GM19328 (cell line): ENCODE measurements around the gene DPF3.

Source experiments
- ATAC-seq: cut with Tn5 transposase; IDR thresholded peaks from one replicate; pipeline ENCODE4 v1.9.1; 2021; ENCODE audit warnings: mild to moderate bottlenecking, moderate library complexity; ENCODE audit not compliant: unreplicated experiment

The DPF3 gene

DNA sequence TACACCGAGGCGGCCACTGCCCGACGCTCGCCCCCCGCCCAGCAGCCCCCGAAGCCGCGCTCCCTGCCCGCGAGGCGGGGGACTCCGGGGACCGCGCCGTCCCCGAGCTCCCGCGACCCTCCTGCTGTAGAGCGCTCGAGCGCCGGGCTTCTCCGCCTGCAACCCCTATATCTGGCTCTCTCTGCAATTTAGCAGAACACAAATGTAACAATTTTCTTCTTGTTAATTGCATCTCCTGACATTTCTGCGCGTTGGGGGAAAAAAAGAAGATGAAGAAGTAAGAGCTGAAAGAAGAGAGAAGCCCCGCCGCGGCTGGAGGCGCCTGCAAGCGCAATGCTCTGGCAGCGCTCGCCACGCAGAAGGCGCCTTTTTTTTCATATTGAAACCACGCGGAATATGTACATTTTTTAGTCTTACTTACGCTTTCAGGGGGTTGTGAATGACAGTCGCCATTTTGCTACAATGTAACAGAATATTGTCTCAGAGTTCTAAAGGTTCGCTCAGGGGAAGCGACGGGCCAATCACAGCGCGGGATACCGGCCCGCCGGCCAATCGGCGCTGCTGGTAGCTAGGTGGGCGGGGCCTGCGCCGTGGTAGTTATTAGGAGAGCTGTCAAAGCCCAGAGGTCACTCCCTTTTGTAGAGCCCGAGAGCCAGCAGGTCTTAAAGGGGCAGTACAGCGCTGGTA, at the start of gene DPF3:
Gene DPF3, minus strand, starts transcription at position 466 of the 687 bp plus-strand sequence. Its CDS starts 13 bp downstream, at position 453.
- peak; percentile 97 for ATAC-seq

DNA sequence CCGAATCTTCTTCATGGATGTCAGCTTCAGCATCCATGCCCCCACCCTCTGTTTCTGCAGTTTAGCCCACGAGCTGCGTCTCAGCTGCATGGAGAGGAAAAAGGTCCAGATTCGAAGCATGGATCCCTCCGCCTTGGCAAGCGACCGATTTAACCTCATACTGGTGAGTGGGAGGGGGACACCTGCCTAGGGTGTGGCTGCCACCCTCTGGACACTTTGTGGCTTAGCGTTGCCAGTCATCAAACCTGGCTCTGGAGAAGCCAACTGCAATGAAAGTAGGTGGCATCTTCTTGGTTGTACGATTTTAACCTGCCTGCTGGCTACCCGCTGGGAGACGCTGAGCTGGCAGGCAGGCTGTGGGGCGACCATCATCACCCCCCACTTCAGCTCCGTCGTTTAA, 49.0 kb upstream of the DPF3 start:
- no peak for ATAC-seq

DNA sequence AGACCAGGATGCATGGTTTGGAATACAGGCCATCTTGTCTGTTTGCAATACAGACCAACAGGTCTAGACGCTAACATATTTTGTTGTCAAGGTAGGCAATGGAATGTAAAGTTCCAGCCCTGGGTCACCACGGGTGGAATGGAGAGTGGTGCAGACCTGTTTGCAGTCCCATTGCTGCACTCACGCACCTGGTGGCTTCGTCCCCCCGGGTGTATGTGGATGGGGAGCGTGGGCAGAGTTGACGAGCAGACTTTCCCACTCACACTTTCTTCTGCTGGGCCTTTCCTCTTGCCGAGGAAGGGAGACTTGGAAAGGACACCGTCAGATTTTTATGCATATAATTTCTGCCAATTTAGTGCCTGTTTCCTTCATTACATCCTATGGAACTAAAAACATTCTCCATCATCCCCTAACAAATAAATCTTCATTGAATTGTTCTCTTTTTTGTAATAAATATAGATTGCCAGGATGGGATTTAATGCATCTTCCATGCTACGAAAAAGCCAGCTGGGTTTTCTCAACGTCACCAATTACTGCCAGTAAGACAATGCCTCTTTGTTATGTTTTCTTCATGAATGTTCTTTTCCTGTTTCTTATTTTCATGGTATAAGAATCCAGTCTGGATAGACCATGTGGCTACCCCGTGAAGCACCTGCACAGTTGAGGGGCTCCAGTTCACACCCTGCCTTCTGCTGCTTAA, 47.5 kb upstream of the DPF3 start:
- ATAC-seq: no peak

GRCh38 chr14:72939630-72940029, 45.7 kb upstream of the DPF3 start:
- no peak for ATAC-seq

DNA sequence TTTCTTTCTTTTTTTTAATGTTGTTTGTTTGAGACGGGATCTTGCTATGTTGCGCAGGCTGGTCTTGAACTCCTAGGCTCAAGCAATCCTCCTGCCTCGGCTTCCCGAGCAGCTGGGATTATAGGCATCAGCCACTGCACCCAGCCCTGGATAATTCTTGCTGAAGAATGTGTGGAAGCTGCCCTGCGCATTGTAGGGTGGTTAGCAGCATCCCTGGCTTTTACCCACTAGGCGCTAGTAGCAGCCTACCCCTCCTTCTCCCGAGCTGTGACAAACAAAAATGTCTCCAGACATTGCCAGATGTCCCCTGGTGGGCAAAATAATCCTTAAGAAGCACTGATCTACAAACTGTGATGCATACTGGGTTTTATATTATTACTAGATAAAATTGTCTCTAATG, 39.0 kb upstream of the DPF3 start:
- ATAC-seq: no peak

DNA sequence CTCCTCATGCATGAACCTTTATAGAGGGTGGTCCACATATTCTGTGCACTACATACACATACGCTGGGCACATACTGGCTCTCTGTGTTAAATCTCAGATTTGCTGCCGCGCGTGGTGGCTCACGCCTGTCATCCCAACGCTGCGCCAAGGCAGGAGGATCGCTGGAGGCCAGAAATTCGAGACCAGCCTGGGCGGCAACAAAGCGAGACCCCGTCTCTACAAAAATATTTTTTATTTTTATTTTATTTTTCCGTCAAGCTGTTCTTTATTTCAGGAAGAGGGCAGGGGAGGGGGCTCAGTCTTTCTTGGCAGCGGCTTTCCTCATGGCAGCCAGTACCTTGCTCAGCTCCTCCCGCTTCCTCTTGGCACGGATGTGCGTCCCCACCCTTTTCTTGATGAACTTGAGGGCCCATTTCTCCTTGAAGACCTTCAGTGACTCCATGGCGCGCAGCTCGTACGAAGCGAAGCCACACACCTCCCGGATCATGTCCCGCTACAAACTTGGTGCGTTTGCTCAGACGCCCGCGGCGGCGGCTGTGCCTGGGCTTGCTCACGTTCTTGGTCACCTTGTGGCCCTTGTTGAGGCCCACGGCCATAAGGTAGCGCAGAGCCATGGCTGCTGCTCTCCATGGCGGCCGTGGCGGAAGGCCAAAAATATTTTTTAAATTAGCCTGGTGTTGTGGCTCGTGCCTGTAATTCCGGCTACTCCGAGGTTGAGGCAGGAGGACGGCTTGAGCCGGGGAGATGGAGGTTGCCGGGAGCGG, 35.6 kb upstream of the DPF3 start:
- ATAC-seq: no peak

GRCh38 chr14:72928872-72929271, 35.0 kb upstream of the DPF3 start:
- no peak for ATAC-seq

GRCh38 chr14:72926292-72927028, 32.6 kb upstream of the DPF3 start, which contains the start of gene DCAF4:
Gene DCAF4 (plus strand): TSS chr14:72926464. CDS start chr14:72937979, 11,515 bp downstream.
- peak; percentile 96 for ATAC-seq

DNA sequence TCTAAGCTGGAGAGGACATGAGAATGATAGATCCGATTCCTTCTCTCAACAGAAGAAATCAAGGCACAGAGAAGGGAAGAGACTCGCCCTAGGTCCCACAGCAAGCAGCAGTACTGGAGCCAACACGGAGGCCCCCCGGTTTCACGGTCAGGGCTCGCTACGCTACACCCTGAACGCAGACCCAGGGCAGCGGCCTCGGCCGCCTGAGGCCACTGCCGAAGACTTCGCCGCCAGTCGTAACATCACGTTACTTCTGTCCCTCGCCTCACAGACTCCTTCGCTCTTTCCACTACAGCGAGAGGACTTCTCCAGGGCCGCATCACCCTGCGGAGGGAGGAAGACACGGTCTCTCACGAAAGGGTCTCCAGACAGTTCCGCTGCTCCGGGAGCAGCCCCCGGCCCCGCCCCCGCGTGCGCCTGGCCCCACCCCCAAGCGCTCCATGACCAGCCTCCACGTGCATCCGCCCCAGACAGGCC, 32.0 kb upstream of the DPF3 start:
- peak; percentile 9 for ATAC-seq

- no peak for ATAC-seq
Measured at GRCh38 chr14:72925171-72925759, 31.4 kb upstream of the DPF3 start.

DNA sequence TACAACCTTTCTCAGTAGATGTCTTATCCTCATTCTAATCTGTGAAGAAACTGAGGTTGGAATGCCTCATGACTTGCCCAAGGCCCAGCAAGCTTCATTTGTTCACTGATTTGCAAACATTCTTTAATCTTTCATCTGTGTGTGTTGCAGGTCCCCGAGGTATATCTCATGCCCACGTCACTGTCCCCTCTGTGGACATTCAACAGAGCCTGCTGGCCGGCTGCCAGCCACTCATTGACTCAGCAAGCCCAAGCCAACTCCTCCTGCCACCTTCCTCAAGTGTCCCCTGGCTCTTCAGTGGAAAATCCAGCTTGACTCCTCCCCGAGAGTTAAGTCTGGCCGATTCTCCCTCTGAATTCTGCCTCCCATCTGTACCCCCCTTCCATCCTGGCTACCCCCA, 30.4 kb upstream of the DPF3 start:
- ATAC-seq: no peak

GRCh38 chr14:72921396-72921795, 27.5 kb upstream of the DPF3 start:
- no peak for ATAC-seq

DNA sequence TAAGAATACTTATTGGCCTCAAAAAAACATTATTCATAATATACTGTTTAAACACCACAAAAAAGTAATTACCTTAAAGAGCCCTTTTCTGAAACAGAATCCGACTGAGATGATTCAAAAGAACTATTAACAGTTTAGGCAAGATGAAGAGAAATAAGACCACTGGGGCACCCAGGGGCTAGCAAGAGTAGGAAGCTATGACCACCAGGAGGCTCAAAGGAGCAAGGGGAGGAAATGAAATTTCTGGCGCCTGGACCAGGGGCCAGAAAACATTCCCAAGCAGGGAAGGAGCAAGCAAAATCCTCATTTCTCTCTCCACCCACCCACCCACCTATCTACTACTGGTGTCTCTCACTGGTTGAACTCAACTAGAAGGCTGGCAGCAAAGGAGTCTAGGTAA, 26.1 kb upstream of the DPF3 start:
- no peak for ATAC-seq

DNA sequence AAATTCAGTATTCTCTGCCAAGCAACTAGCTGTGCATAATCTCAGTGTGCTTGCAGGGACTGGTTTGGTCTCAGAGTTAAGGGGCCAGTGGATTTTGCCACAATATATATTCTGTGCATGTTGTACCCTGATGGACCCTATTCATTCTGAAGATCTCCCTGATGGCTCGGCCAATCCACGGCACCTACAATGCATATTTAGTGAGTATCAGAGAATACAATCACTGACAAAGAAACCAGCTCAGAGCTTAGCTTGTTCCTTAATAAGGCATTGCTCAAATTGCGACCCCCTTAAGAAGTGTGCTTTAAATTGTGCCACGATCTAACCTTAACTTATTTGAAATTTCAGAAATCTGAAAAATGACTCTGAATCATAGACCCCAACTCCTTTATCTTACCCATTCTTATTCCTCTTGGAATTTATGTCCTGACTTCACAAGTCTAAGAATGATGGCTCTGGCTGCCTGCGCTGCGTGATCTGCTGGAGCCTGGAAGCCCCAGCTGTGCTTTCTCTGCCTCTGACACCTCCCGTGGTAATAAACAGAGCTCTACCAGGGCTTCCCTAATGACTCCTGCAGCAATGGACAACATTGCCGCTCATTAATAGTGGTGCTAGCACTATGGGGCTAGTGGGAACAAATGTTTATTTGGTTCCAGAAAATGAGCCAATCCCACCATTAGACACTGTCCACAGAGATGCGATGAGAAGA, 23.3 kb upstream of the DPF3 start:
- ATAC-seq: no peak

DNA sequence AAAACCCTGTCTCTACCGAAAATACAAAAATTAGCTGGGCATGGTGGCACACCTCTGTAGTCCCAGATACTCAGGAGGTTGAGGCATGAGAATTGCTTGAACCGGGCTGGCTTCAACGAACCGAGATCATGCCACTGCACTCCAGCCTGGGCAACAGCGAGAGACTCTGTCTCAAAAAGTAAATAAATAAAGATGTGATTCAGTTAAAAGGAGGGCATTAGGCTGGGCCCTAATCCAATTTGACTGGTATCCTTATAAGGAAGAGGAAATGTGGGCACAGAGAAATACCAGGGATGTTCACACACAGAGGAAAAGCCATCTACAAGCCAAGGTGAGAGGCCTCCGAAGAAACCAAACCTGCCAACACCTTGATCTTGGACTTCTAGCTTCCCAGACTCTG, 22.3 kb upstream of the DPF3 start:
- no peak for ATAC-seq

DNA sequence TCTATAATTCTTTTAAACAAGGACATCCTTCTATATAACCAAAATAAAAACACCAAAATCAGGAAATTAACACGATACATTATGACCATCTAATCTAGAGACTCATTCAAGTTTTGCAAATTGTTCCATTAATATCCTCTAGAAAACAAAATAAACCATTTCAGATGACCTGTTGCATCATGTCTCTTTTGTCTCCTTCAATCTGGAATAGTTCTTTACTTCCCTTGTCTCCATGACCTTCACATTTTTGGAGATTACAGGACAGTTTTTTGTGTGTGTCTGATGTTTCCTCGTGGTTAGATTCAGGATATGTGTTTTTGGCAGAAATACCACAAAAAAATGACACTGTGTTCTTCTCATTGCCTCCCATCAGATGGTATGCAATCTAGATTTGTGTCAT, 19.9 kb upstream of the DPF3 start:
- no peak for ATAC-seq

DNA sequence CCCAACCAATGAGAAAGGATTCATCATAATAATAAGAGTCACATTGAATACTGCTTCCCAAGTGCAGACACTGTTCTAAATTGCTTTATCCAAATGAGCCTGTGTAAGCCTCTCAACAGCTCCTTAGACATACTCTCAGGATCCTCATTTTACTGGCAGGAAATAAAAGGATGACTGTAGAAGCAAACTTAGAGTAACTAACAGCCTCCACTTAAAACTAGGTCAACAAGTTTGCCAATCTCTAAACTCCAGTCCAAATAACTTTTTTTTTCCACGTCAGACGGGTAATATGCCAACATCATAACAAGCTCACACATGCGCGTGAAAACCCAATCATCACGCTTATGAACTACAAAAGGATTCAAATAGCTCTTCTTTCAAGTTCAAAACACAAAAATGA, 15.3 kb upstream of the DPF3 start:
- ATAC-seq: no peak

GRCh38 chr14:72907886-72908285, 14.0 kb upstream of the DPF3 start:
- ATAC-seq: no peak

DNA sequence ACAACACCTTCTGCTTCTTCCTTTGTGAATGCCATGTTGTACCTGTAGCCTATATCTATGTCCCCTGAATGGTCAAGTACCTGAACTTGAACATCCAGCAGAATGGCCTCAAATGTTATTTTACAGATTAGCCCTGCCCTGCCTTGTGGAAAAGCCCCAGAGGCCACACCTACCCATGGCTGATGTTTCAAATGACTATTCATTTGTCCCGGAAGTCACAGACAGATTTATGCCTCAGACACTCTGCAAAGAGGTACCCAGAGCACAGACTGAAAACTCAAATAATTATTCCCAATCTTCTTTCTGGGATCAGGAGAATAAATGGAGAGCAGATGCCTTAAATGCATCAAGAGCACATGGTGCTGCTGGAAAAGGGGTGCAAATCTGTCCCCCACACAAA, 13.0 kb upstream of the DPF3 start:
- no peak for ATAC-seq

DNA sequence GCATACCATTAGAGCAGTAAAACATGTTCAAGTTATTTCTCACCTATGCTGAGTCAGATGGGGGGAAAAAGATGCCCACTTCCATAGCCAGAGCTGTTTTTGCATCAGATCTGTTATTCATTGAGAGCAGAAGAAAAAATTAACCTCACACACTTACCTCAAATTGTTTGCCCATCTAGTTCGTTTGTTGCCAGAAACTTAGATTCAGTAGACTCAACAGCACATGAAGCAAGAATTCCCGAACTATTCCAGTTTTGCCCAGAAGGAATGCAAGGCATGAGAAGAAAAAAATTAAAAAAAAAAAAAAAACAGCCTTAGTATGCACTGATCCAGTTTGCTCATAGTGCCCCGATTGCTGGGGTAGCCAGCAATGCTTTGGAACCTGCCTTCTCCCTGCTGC, 12.4 kb upstream of the DPF3 start:
- ATAC-seq: no peak
